GM12878 (cell line): ENCODE results near the gene C11orf58. TPM values are rescaled to one million over a fixed set of nuclear protein-coding genes. Genes with fewer than 3 reads are reported as not detected.

Experiments
- CHD1 ChIP-seq: IDR thresholded peaks from 2 replicates; pipeline ENCODE4 v1.6.1; 2012; ENCODE audit warnings: low read depth, low read length, improper control_type of control experiment
- GATAD2B ChIP-seq: fragments of 450-650 bp; conservative IDR thresholded peaks from 2 replicates; pipeline ENCODE4 v1.6.1; 2017; ENCODE audit warnings: low read depth, mild to moderate bottlenecking, moderate library complexity
- KDM1A ChIP-seq: fragments of 200-600 bp; sonication (generic); IDR thresholded peaks from 2 replicates; pipeline ENCODE4 v1.6.1; 2016; ENCODE audit warnings: borderline replicate concordance
- KLF5 ChIP-seq: fragments of 450-650 bp; IDR thresholded peaks from 2 replicates; pipeline ENCODE4 v1.6.1; 2014; ENCODE audit warnings: mild to moderate bottlenecking; ENCODE audit not compliant: partially characterized antibody
- LARP7 ChIP-seq: fragments of 450-650 bp; IDR thresholded peaks from 2 replicates; pipeline ENCODE4 v1.6.1; 2017; ENCODE audit warnings: mild to moderate bottlenecking
- SMARCA5 ChIP-seq: fragments of 450-650 bp; IDR thresholded peaks from 2 replicates; pipeline ENCODE4 v1.6.1; 2017; ENCODE audit warnings: mild to moderate bottlenecking
- polyA plus RNA-seq, 11 experiments: library from polyadenylated mRNA; depleted of rRNA in 4 of 11; unstranded in 6 of 11; stranded (reverse) in 5 of 11; fragments of >200 nt; fragmentation: Nextera tagmentation in 4 of 11; fragmentation: Illumina TruSeq in 1 of 11; extraction: Ambion mirVana in 4 of 11; extraction: Trizol in 1 of 11; gene quantifications; 1 replicate in 1 of 11; 2 replicates in 10 of 11; pipeline versions ENCODE4 v1.2.1 to v1.2.3, GENCODE V29; 2011 to 2016; ENCODE audit warnings: inconsistent platforms in 2 of 11, missing spikeins in 2 of 11, low read depth in 1 of 11
- total RNA-seq, 4 experiments: library from RNA; depleted of rRNA in 3 of 4; stranded (reverse); fragments of >200 nt in 3 of 4; fragmentation: Illumina TruSeq in 1 of 4; extraction: Trizol in 1 of 4; gene quantifications; 2 replicates each; pipeline versions ENCODE4 v1.2.1 to v1.2.3, GENCODE V29; 2013 to 2021
- TF ChIP-seq, protein P1 (sequence below): IDR thresholded peaks from 2 replicates; pipeline ENCODE4 v1.6.1; 2012; ENCODE audit warnings: low read length, inconsistent platforms
- TF ChIP-seq, protein P2 (sequence below): fragments of 450-650 bp; IDR thresholded peaks from 2 replicates; pipeline ENCODE4 v1.6.1; 2017; ENCODE audit warnings: mild to moderate bottlenecking, moderate library complexity

Gene C11orf58
- total and polyA plus RNA-seq, 10 of the 15 experiments (the other 5 are each of a cell fraction or from before 2014, with no cell fraction given), result 98.2 to 379 (median 211) TPM

DNA sequence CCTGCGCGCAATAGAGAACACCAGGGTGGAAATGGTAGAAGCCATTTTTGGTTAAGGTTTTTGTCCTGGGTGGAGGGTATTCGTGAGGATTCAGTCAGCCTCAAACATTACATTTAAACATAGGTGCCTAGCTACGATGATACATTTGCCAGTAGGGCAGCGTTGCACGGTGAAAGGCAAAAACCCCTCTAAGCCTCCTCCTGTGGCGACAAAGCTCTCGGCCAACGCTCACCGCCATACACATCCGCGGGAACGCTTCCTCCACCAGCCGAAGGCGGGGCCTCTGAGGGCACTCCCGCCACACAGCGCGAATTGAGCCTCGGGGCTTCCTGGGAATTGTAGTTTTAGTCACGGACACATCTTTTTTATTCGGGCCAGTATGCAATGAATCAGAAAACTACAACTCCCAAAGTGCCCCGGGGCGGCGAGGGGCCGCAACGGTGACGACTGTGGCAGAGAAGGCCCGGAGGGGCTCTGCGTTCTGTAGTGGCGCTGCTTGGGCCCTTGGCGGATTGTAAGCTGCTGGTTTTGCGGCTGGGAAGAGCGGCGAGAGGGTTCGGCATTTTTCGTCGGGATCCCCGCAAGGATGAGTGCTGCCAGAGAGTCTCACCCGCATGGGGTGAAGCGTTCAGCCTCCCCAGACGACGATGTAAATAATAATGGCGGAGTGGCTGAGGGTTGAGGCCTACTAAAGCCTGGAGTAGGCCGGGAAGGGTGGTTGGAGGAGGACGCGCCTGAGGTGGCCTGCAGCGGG, at the start of gene C11orf58 (continued):
- TF ChIP-seq, protein P1, sequence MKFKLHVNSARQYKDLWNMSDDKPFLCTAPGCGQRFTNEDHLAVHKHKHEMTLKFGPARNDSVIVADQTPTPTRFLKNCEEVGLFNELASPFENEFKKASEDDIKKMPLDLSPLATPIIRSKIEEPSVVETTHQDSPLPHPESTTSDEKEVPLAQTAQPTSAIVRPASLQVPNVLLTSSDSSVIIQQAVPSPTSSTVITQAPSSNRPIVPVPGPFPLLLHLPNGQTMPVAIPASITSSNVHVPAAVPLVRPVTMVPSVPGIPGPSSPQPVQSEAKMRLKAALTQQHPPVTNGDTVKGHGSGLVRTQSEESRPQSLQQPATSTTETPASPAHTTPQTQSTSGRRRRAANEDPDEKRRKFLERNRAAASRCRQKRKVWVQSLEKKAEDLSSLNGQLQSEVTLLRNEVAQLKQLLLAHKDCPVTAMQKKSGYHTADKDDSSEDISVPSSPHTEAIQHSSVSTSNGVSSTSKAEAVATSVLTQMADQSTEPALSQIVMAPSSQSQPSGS, result peak; percentile 24; the same call in 1 of the 2 replicates
- TF ChIP-seq SMARCA5, result 0 out of 2 replicates have a peak, but pooled peaks have one; percentile 38
- TF ChIP-seq LARP7, result no peak
- TF ChIP-seq GATAD2B, result peak; percentile 75
- TF ChIP-seq KDM1A, result no peak
- peak; percentile 71; the same call in 1 of the 2 replicates for TF ChIP-seq CHD1
- TF ChIP-seq, protein P2, sequence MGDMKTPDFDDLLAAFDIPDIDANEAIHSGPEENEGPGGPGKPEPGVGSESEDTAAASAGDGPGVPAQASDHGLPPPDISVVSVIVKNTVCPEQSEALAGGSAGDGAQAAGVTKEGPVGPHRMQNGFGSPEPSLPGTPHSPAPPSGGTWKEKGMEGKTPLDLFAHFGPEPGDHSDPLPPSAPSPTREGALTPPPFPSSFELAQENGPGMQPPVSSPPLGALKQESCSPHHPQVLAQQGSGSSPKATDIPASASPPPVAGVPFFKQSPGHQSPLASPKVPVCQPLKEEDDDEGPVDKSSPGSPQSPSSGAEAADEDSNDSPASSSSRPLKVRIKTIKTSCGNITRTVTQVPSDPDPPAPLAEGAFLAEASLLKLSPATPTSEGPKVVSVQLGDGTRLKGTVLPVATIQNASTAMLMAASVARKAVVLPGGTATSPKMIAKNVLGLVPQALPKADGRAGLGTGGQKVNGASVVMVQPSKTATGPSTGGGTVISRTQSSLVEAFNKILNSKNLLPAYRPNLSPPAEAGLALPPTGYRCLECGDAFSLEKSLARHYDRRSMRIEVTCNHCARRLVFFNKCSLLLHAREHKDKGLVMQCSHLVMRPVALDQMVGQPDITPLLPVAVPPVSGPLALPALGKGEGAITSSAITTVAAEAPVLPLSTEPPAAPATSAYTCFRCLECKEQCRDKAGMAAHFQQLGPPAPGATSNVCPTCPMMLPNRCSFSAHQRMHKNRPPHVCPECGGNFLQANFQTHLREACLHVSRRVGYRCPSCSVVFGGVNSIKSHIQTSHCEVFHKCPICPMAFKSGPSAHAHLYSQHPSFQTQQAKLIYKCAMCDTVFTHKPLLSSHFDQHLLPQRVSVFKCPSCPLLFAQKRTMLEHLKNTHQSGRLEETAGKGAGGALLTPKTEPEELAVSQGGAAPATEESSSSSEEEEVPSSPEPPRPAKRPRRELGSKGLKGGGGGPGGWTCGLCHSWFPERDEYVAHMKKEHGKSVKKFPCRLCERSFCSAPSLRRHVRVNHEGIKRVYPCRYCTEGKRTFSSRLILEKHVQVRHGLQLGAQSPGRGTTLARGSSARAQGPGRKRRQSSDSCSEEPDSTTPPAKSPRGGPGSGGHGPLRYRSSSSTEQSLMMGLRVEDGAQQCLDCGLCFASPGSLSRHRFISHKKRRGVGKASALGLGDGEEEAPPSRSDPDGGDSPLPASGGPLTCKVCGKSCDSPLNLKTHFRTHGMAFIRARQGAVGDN, result no peak
- no peak for TF ChIP-seq KLF5
